HTR-8/SVneo (cell line): Measurements from ENCODE around the gene TSEN15.
"Not testable (repeated sequence)": the region's sequence is repeated elsewhere in the genome, so short reads cannot be mapped to it uniquely, and the experiment has no call there.

Experiments used
- DNase-seq: peaks from one replicate; pipeline ENCODE4 v3.0.0; 2011; ENCODE audit warnings: low spot score, mixed read lengths; ENCODE audit not compliant: insufficient read length
- FAIRE-seq: peaks from 2 replicates; lab custom pipeline; 2011; peaks lifted over from hg19 to GRCh38; lab: Jason Lieb, UNC

Gene TSEN15

GRCh38 chr1:184030433-184031091 lies 21.0 kb upstream of the TSEN15 start:
- FAIRE-seq (no peak), DNase-seq (no peak)

GRCh38 chr1:184031092-184031408 lies 20.5 kb upstream of the TSEN15 start:
- FAIRE-seq (no peak), DNase-seq (no peak)

- no peak for FAIRE-seq
- DNase-seq, result no peak
Observed at GRCh38 chr1:184031409-184032107, 20.0 kb upstream of the TSEN15 start.

- DNase-seq (no peak), FAIRE-seq (no peak)
Observed at GRCh38 chr1:184032306-184032929, 19.1 kb upstream of the TSEN15 start.

GRCh38 chr1:184032930-184033418 lies 18.6 kb upstream of the TSEN15 start:
- FAIRE-seq (no peak), DNase-seq (no peak)

- DNase-seq, result no peak
- no peak for FAIRE-seq
Observed at GRCh38 chr1:184033711-184034167, 17.8 kb upstream of the TSEN15 start.

- DNase-seq (no peak), FAIRE-seq (no peak)
Observed at GRCh38 chr1:184034761-184035379, 16.7 kb upstream of the TSEN15 start.

- no peak for DNase-seq
- peak; percentile 65 for FAIRE-seq
Observed at GRCh38 chr1:184035719-184036516, 15.6 kb upstream of the TSEN15 start.

GRCh38 chr1:184036517-184036949 lies 15.0 kb upstream of the TSEN15 start:
- FAIRE-seq, result peak; percentile 31
- peak; percentile 41 for DNase-seq

- DNase-seq (no peak), FAIRE-seq (no peak)
Observed at GRCh38 chr1:184037849-184038591, 13.5 kb upstream of the TSEN15 start.

- FAIRE-seq (no peak), DNase-seq (no peak)
Observed at GRCh38 chr1:184039126-184039525, 12.4 kb upstream of the TSEN15 start.

- FAIRE-seq, result no peak
- DNase-seq, result no peak
Observed at GRCh38 chr1:184041731-184042130, 9.8 kb upstream of the TSEN15 start.

- DNase-seq, FAIRE-seq: not testable (repeated sequence)
Observed at GRCh38 chr1:184043315-184043714, 8.2 kb upstream of the TSEN15 start.

GRCh38 chr1:184044603-184045376 lies 6.7 kb upstream of the TSEN15 start:
- DNase-seq (no peak), FAIRE-seq (no peak)

GRCh38 chr1:184047541-184047940 lies 4.0 kb upstream of the TSEN15 start:
- not testable (repeated sequence) for FAIRE-seq, DNase-seq

- FAIRE-seq, result no peak
- no peak for DNase-seq
Observed at GRCh38 chr1:184048561-184049240, 2.8 kb upstream of the TSEN15 start.

- FAIRE-seq (no peak), DNase-seq (no peak)
Observed at GRCh38 chr1:184049291-184049690, 2.2 kb upstream of the TSEN15 start.
